Glutamatergic neuron (in vitro differentiated cells): Measurements from ENCODE around the gene STIM2. TPM values are rescaled to one million over a fixed set of nuclear protein-coding genes. Genes with fewer than 3 reads are reported as not detected.

ENCODE experiments used
- DNase-seq: peaks from one replicate; pipeline ENCODE4 v3.0.0; 2022
- H3K27ac Mint-ChIP-seq: one replicate; pipeline ENCODE4 v1.8.0; 2020; ENCODE audit warnings: mild to moderate bottlenecking, mixed read lengths, inconsistent platforms; ENCODE audit not compliant: unreplicated experiment
- H3K27me3 Mint-ChIP-seq: one replicate; pipeline ENCODE4 v1.8.0; 2020; ENCODE audit warnings: mild to moderate bottlenecking, moderate library complexity, mixed read lengths, inconsistent platforms; ENCODE audit not compliant: unreplicated experiment
- H3K36me3 Mint-ChIP-seq: one replicate; pipeline ENCODE4 v1.8.0; 2020; ENCODE audit warnings: mild to moderate bottlenecking, mixed read lengths, inconsistent platforms; ENCODE audit not compliant: unreplicated experiment
- H3K4me1 Mint-ChIP-seq: one replicate; pipeline ENCODE4 v1.8.0; 2020; ENCODE audit warnings: mild to moderate bottlenecking, low read depth, mixed read lengths, inconsistent platforms; ENCODE audit not compliant: unreplicated experiment
- H3K4me3 Mint-ChIP-seq: one replicate; pipeline ENCODE4 v1.8.0; 2020; ENCODE audit warnings: mild to moderate bottlenecking, mixed read lengths, inconsistent platforms; ENCODE audit not compliant: unreplicated experiment
- H3K9me3 Mint-ChIP-seq: one replicate; pipeline ENCODE4 v1.8.0; 2020; ENCODE audit warnings: mild to moderate bottlenecking, moderate library complexity, mixed read lengths, inconsistent platforms; ENCODE audit not compliant: unreplicated experiment
- total RNA-seq: library from RNA; stranded (reverse); fragmentation: NEBNext Ultra II Directional; extraction: Animal tissue kit (Norgen Biotek cat#: 25700); gene quantifications from one replicate; pipeline ENCODE4 v1.2.1, GENCODE V29; 2021; ENCODE audit not compliant: unreplicated experiment
- TF ChIP-seq, protein P1 (sequence below): fragments of 200-600 bp; sonication (generic); IDR thresholded peaks from one replicate; pipeline ENCODE4 v1.5.0; 2021; ENCODE audit not compliant: partially characterized antibody, unreplicated experiment

Gene STIM2
- total RNA-seq, 1 donor from 2014 or later = 28.2 TPM

DNA sequence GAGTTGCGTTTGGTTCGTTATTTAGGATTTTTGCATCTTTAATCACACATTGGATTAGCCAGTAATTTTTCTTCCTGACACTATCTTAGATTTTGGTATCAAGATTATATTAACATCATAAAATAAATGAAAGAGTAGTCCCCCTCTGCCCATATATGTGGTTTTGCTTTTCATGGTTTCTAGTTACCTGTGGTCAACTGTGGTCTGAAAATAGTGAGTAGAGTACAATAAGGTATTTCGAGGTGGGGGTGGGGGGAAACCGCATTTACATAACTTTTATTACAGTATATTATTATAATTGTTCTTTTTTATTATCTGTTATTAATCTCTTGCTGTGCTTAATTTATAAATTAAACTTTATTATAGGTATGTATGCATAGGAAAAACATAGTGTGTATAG is 152.4 kb downstream of the STIM2 start:
- DNase-seq = no peak
- TF ChIP-seq, protein P1, sequence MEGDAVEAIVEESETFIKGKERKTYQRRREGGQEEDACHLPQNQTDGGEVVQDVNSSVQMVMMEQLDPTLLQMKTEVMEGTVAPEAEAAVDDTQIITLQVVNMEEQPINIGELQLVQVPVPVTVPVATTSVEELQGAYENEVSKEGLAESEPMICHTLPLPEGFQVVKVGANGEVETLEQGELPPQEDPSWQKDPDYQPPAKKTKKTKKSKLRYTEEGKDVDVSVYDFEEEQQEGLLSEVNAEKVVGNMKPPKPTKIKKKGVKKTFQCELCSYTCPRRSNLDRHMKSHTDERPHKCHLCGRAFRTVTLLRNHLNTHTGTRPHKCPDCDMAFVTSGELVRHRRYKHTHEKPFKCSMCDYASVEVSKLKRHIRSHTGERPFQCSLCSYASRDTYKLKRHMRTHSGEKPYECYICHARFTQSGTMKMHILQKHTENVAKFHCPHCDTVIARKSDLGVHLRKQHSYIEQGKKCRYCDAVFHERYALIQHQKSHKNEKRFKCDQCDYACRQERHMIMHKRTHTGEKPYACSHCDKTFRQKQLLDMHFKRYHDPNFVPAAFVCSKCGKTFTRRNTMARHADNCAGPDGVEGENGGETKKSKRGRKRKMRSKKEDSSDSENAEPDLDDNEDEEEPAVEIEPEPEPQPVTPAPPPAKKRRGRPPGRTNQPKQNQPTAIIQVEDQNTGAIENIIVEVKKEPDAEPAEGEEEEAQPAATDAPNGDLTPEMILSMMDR = no peak
- Mint-ChIP-seq H3K4me3 (no peak overlapping the region), H3K27me3 (no peaks in the 10 kb centered on the region), H3K9me3 (no peaks in the 10 kb centered on the region), H3K27ac (no peak overlapping the region), H3K4me1 (no peaks in the 10 kb centered on the region), H3K36me3 (peaks cover 10% of the 10 kb centered on the region)

DNA sequence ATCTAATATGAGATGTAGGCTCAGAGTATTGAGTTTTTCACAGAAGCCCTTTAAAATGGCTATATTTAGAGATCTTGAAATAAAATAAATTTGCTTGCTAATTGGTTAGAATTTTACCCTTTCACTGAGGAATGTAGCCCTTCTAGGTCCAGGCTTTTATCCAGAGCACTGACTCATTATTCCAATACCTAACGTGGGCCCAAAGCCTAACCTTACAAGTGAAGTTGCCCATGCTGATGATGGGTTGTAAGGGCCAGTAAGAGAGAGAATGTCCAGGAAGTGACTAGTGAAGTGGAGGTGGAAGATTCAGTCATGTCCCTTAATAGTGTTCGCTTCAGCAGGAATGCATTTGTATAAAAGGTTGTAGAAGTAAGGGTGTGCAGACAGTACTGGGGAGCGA is 155.9 kb downstream of the STIM2 start:
- H3K4me1 Mint-ChIP-seq = no peaks in the 10 kb centered on the region
- peaks cover 10% of the 10 kb centered on the region for H3K36me3 Mint-ChIP-seq
- no peaks in the 10 kb centered on the region for H3K9me3 Mint-ChIP-seq
- no peak overlapping the region for H3K4me3 Mint-ChIP-seq
- TF ChIP-seq, protein P1 = no peak
- H3K27ac Mint-ChIP-seq = no peak overlapping the region
- H3K27me3 Mint-ChIP-seq = no peaks in the 10 kb centered on the region
- DNase-seq = no peak

DNA sequence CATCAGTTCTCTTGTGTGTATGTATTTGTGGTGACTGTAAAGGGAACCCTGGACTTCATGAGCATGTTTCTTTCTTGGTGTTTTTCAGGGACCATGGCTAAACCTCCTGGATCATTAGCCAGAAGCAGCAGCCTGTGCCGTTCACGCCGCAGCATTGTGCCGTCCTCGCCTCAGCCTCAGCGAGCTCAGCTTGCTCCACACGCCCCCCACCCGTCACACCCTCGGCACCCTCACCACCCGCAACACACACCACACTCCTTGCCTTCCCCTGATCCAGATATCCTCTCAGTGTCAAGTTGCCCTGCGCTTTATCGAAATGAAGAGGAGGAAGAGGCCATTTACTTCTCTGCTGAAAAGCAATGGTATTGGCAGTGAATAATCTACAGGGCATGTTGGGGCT is 157.0 kb downstream of the STIM2 start:
- Mint-ChIP-seq H3K9me3 (no peaks in the 10 kb centered on the region), H3K4me3 (no peak overlapping the region), H3K36me3 (peaks cover 10% of the 10 kb centered on the region), H3K27me3 (no peaks in the 10 kb centered on the region), H3K27ac (no peak overlapping the region), H3K4me1 (no peaks in the 10 kb centered on the region)
- TF ChIP-seq, protein P1 = no peak
- no peak for DNase-seq

DNA sequence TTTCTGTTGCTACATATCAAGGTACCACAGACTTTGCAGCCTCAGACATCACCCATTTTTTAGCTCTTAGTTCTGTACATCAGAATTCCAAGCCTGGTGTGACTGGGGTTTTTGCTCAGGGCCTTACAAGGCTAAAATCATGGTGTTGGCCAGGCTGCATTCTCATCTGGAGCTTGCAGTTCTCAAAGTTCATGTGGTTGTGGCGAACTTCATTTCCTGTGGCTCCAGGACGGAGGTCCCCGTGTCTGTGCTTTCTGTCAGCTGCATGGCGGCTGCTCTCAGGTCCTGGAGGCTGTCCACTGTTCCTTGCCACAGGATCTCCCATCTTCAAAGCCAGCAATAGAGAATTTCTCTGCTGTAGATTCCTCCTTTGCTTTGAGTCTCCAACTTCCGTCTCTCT is 157.4 kb downstream of the STIM2 start:
- Mint-ChIP-seq H3K9me3 (no peaks in the 10 kb centered on the region), H3K27me3 (no peaks in the 10 kb centered on the region), H3K27ac (no peak overlapping the region), H3K36me3 (peaks cover 10% of the 10 kb centered on the region), H3K4me3 (no peak overlapping the region), H3K4me1 (no peaks in the 10 kb centered on the region)
- no peak for DNase-seq
- TF ChIP-seq, protein P1 = no peak

DNA sequence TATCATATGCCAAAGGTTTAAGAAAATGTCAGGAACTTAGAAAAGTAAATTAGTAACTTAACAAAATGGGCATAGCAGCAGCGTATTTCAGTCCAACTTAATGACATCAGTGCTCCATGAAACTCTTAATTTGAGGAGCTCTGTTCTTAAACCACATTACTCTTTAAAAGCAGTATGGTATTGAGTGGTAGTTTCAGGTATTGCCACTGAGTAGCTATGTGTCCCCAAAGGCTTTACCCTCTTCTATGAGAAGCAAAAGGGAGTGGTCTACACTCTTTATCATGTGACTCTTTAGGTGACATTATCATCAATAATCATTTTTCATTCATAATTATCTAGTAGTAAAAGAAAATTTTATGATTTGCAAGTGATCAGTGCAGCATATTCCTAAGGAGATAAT is 158.3 kb downstream of the STIM2 start:
- Mint-ChIP-seq H3K27me3 (no peaks in the 10 kb centered on the region), H3K4me1 (no peaks in the 10 kb centered on the region), H3K27ac (no peak overlapping the region), H3K36me3 (peaks cover 10% of the 10 kb centered on the region), H3K9me3 (no peaks in the 10 kb centered on the region), H3K4me3 (no peak overlapping the region)
- DNase-seq = no peak
- TF ChIP-seq, protein P1 = no peak
